ENCODE data around the gene SHH. TPM values are rescaled to one million over a fixed set of nuclear protein-coding genes. Genes with fewer than 3 reads are reported as not detected.

SHH gene
- total RNA-seq, 6 experiments from 2014 or later: 6.8 to 18.6 (median 12.4) TPM

DNA sequence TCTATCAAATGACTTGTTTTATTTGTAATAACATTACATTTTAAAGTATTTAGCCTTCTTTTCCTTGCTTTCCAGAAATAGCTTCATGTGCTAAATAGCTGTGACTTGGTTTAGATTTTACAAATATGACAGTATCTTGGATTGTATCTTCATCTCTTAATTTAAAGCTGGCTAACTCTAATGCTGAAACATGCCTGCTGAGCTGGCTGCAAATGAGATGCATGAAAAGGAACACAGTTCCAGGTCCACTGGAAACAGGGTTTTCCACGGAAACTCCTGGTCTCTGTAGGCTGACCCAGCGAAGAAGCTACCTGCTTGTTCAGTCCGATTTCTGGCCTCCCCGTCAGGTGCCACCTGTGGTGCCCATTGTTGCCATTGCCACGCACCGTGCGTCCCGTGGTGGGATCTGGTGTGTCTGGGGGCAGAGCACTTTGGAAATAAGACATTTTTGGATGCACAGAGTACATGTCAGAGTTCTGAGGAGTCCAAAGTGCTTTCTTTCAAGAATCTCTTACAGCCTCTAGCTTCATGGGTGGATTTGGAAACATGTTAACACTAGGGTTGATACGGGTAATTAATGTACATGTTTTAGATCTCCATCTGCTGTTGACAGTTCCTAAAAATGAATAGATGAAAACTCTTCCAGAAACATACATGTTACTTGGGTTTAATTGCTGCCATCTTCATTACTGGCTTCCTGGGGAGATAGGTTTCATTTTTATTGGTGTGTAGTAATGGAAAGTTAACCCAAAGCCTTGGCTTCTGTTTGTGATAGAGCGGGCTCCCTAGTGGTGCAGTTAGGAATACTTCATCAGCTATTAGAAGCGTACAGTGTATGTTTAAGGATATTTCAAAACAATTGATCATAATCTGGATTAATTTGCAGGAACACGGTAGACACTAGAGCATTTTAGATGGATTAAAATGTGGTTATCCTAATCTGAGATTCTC is 45.0 kb downstream of the SHH start:
- no peaks in the 10 kb centered on the region for H3K4me1 ChIP-seq
- no peaks in the 10 kb centered on the region for H3K9me3 ChIP-seq
- no peak for ATAC-seq
- WGBS (ENCODE audit: insufficient coverage, low coverage, low lambda C conversion rate, missing lambda C conversion rate): 80% methylated on average over 12 of the region's 12 CpGs
- H3K4me3 ChIP-seq: no peak overlapping the region
- intact Hi-C loops (cut with DNase I): no loop called here
- no peak overlapping the region for H3K27ac ChIP-seq
- no peak for DNase-seq
- H3K27me3 ChIP-seq: no peaks in the 10 kb centered on the region
- H3K36me3 ChIP-seq: peaks cover 7 to 72% (median 36%) of the 10 kb centered on the region in 4 donors
- TF ChIP-seq POLR2A (IDR thresholded peaks at IDR 0.05): no peak
- TF ChIP-seq, protein P1, sequence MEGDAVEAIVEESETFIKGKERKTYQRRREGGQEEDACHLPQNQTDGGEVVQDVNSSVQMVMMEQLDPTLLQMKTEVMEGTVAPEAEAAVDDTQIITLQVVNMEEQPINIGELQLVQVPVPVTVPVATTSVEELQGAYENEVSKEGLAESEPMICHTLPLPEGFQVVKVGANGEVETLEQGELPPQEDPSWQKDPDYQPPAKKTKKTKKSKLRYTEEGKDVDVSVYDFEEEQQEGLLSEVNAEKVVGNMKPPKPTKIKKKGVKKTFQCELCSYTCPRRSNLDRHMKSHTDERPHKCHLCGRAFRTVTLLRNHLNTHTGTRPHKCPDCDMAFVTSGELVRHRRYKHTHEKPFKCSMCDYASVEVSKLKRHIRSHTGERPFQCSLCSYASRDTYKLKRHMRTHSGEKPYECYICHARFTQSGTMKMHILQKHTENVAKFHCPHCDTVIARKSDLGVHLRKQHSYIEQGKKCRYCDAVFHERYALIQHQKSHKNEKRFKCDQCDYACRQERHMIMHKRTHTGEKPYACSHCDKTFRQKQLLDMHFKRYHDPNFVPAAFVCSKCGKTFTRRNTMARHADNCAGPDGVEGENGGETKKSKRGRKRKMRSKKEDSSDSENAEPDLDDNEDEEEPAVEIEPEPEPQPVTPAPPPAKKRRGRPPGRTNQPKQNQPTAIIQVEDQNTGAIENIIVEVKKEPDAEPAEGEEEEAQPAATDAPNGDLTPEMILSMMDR (IDR thresholded peaks at IDR 0.05): no peak

DNA sequence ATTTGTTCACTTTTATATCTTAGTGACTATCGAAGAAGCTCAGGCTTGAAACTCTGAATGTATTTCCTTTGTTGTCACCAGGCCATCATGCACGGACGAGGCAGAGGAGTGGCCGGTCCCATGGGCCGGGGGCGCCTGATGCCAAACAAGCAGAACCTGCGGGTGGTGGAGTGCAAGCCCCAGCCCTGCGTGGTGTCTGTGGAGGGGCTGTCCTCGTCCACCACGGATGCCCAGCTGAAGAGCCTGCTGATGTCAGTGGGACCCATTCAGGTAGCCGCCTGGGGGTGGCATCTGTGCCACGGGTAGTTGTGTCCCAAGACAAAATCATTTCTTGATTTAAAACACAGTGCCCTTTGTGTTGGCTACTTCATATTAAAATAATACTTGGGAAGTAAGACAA is 45.9 kb downstream of the SHH start:
- H3K9me3 ChIP-seq: no peaks in the 10 kb centered on the region
- TF ChIP-seq, protein P1 (IDR thresholded peaks at IDR 0.05): no peak
- TF ChIP-seq POLR2A (IDR thresholded peaks at IDR 0.05): no peak
- H3K4me1 ChIP-seq: no peaks in the 10 kb centered on the region
- no peaks in the 10 kb centered on the region for H3K27me3 ChIP-seq
- no peak overlapping the region for H3K4me3 ChIP-seq
- intact Hi-C loops (cut with DNase I): no loop called here
- H3K27ac ChIP-seq: no peak overlapping the region
- no peak for ATAC-seq
- H3K36me3 ChIP-seq: peaks cover 7 to 68% (median 36%) of the 10 kb centered on the region in 4 donors
- no peak for DNase-seq
- WGBS (ENCODE audit: insufficient coverage, low coverage, low lambda C conversion rate, missing lambda C conversion rate): 85% methylated on average over 10 of the region's 12 CpGs

DNA sequence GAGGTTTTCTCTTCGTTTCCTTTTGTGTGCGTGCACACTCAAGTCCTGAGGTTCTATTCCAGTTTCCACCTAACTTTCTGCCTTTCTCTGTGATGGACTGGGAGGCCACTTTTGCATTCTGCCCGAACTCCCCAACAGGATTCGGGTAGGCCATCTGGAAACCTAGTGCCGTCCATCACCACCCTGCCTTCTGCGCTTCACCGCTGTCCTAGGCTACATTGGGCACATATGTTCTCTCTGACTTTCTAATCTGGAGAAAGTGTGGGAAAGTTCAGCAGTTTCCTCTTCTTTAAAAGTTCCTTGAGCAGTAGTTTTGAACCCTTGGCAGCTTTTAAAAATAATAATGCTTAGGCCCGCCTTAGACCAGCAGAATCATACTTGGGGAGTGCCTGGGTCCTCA is 46.8 kb downstream of the SHH start:
- no peaks in the 10 kb centered on the region for H3K27me3 ChIP-seq
- DNase-seq: no peak
- peaks cover 7 to 59% (median 32%) of the 10 kb centered on the region in 4 donors for H3K36me3 ChIP-seq
- no peak for TF ChIP-seq POLR2A (IDR thresholded peaks at IDR 0.05)
- TF ChIP-seq, protein P1 (IDR thresholded peaks at IDR 0.05): no peak
- intact Hi-C loops (cut with DNase I): no loop called here
- ATAC-seq: no peak
- no peak overlapping the region for H3K4me3 ChIP-seq
- 83% methylated on average over 7 of the region's 8 CpGs for WGBS (ENCODE audit: insufficient coverage, low coverage, low lambda C conversion rate, missing lambda C conversion rate)
- H3K9me3 ChIP-seq: no peaks in the 10 kb centered on the region
- H3K4me1 ChIP-seq: no peaks in the 10 kb centered on the region
- H3K27ac ChIP-seq: no peak overlapping the region

DNA sequence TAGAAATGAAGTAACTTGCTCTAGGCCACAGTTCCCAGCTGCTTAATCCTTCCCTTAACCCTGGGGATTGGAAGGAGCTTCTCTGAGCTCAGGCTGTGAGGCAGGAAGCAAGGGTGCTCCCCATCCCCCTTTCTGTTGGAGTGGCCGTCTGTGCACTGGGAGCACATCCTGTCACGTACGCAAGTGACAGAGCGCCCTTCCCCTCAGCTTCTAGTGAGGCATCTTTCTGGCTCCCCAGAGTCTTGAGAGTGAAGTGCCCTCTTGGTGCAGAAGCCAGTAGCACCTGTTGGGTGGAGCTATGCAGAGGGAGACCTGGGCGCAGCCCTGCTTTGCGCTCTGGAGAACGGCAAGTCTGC is 47.8 kb downstream of the SHH start:
- H3K36me3 ChIP-seq: peaks cover 7 to 48% (median 27%) of the 10 kb centered on the region in 4 donors
- H3K9me3 ChIP-seq: no peaks in the 10 kb centered on the region
- ATAC-seq: peak; percentile 47 to 64 (median 61)
- no peaks in the 10 kb centered on the region for H3K27me3 ChIP-seq
- H3K27ac ChIP-seq: peak overlapping the region in 2 of 3 donors; percentile 55 to 64
- no peaks in the 10 kb centered on the region for H3K4me1 ChIP-seq
- 80% methylated on average over 1 of the region's 7 CpGs for WGBS (ENCODE audit: insufficient coverage, low coverage, low lambda C conversion rate, missing lambda C conversion rate)
- intact Hi-C loops (cut with DNase I): no loop called here
- DNase-seq: peak in 2 of 3 donors; percentile 47 to 63
- TF ChIP-seq, protein P1 (IDR thresholded peaks at IDR 0.05): no peak
- no peak for TF ChIP-seq POLR2A (IDR thresholded peaks at IDR 0.05)
- no peak overlapping the region for H3K4me3 ChIP-seq
